GM23338 (cell line): ENCODE data around the gene RUVBL2.
"Not testable (repeated sequence)": the region's sequence is repeated elsewhere in the genome, so short reads cannot be mapped to it uniquely, and the experiment has no call there.

Experiments used
- CTCF ChIP-seq, 2 experiments: fragments of 200-600 bp in 1 of 2; sonication (generic) in 1 of 2; conservative IDR thresholded peaks; 2 replicates each; pipeline versions ENCODE4 v1.5.1 to v1.6.1; 2016 to 2017; ENCODE audit warnings: antibody characterized with exemption in 2 of 2, low read depth in 2 of 2, mild to moderate bottlenecking in 2 of 2, moderate library complexity in 1 of 2
- POLR2AphosphoS5 ChIP-seq: IDR thresholded peaks from 2 replicates; pipeline ENCODE4 v1.6.1; 2016; ENCODE audit warnings: antibody characterized with exemption, low read depth

DNA sequence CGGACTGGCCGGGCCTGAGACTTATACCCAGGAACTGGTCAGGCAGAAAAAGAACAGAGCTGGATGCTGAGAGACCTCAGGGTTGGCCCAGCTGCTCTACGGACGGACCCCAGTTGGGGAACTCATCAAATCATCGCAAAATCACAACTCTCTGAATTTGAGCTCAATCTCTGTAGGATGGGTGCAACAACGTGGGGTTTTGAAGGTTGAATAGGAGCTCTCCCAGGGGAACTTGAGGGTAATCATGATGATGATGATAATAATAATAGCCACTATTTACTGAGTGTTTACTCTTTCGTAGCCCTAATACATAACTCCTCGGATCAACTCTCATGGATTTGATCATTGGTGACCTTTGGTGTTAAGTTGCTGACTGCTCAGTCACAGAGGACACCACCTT is 36.6 kb downstream of the RUVBL2 start:
- TF ChIP-seq CTCF (conservative IDR thresholded peaks at IDR 0.05; ENCODE audit: low read depth in 2 of 2); POLR2AphosphoS5: not testable (repeated sequence)
